Measurements from ENCODE around the gene RANBP17. TPM values are rescaled to one million over a fixed set of nuclear protein-coding genes. Genes with fewer than 3 reads are reported as not detected.

Gene RANBP17
- total RNA-seq, 1 donor from 2014 or later: 6.8 TPM

- Histone ChIP-seq H3K27me3 (ENCODE audit: control insufficient read depth, insufficient read depth, low read length) (no peaks in the 10 kb centered on the region), H3K4me3 (ENCODE audit: low read depth, low read length) (no peak overlapping the region), H3K36me3 (ENCODE audit: control insufficient read depth, insufficient read depth, low read length) (no peaks in the 10 kb centered on the region)
- no peak for TF ChIP-seq CTCF (IDR thresholded peaks at IDR 0.05; ENCODE audit: insufficient read depth, low read length, severe bottlenecking)
- DNase-seq (ENCODE audit: low read depth) (no peak), FAIRE-seq (no peak)
Measured at GRCh38 chr5:170844651-170845050, 17.2 kb upstream of the RANBP17 start.

- Histone ChIP-seq H3K36me3 (ENCODE audit: control insufficient read depth, insufficient read depth, low read length) (no peaks in the 10 kb centered on the region), H3K27me3 (ENCODE audit: control insufficient read depth, insufficient read depth, low read length) (no peaks in the 10 kb centered on the region), H3K4me3 (ENCODE audit: low read depth, low read length) (no peak overlapping the region)
- no peak for DNase-seq (ENCODE audit: low read depth)
- no peak for FAIRE-seq
- no peak for TF ChIP-seq CTCF (IDR thresholded peaks at IDR 0.05; ENCODE audit: insufficient read depth, low read length, severe bottlenecking)
Measured at GRCh38 chr5:170846416-170846815, 15.4 kb upstream of the RANBP17 start.

GRCh38 chr5:170846846-170847245, 15.0 kb upstream of the RANBP17 start:
- Histone ChIP-seq H3K27me3 (ENCODE audit: control insufficient read depth, insufficient read depth, low read length) (no peaks in the 10 kb centered on the region), H3K36me3 (ENCODE audit: control insufficient read depth, insufficient read depth, low read length) (no peaks in the 10 kb centered on the region), H3K4me3 (ENCODE audit: low read depth, low read length) (no peak overlapping the region)
- no peak for DNase-seq (ENCODE audit: low read depth)
- FAIRE-seq: no peak
- TF ChIP-seq CTCF (IDR thresholded peaks at IDR 0.05; ENCODE audit: insufficient read depth, low read length, severe bottlenecking): no peak

DNA sequence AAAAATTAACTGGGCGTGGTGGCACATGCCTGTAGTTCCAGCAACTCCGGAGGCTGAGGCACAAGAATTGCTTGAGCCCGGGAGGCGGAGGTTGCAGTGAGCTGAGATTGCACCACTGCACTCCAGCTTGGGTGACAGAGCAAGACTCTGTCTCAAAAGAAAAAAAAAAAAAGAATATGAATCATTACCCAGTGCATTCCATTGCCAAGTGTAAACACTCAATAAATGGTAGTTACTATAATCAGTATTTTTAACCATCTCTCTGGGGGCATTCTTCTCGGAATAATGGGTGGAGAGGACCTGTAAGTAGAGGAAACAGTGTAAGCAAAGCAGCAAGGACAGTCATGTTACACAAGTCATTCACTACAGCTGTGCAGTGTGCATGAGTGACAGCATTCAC, 13.8 kb upstream of the RANBP17 start:
- Histone ChIP-seq H3K4me3 (ENCODE audit: low read depth, low read length) (no peak overlapping the region), H3K27me3 (ENCODE audit: control insufficient read depth, insufficient read depth, low read length) (no peaks in the 10 kb centered on the region), H3K36me3 (ENCODE audit: control insufficient read depth, insufficient read depth, low read length) (no peaks in the 10 kb centered on the region)
- TF ChIP-seq CTCF (IDR thresholded peaks at IDR 0.05; ENCODE audit: insufficient read depth, low read length, severe bottlenecking): no peak
- peak; percentile 67 for DNase-seq (ENCODE audit: low read depth)
- no peak for FAIRE-seq

- H3K36me3 ChIP-seq (ENCODE audit: control insufficient read depth, insufficient read depth, low read length): no peaks in the 10 kb centered on the region
- no peak for TF ChIP-seq CTCF (IDR thresholded peaks at IDR 0.05; ENCODE audit: insufficient read depth, low read length, severe bottlenecking)
- H3K27me3 ChIP-seq (ENCODE audit: control insufficient read depth, insufficient read depth, low read length): no peaks in the 10 kb centered on the region
- no peak overlapping the region for H3K4me3 ChIP-seq (ENCODE audit: low read depth, low read length)
- FAIRE-seq (no peak), DNase-seq (ENCODE audit: low read depth) (peak; percentile 1)
Measured at GRCh38 chr5:170849374-170849773, 12.4 kb upstream of the RANBP17 start.

- H3K36me3 ChIP-seq (ENCODE audit: control insufficient read depth, insufficient read depth, low read length): no peaks in the 10 kb centered on the region
- no peak overlapping the region for H3K4me3 ChIP-seq (ENCODE audit: low read depth, low read length)
- no peak for TF ChIP-seq CTCF (IDR thresholded peaks at IDR 0.05; ENCODE audit: insufficient read depth, low read length, severe bottlenecking)
- FAIRE-seq (no peak), DNase-seq (ENCODE audit: low read depth) (no peak)
- H3K27me3 ChIP-seq (ENCODE audit: control insufficient read depth, insufficient read depth, low read length): no peaks in the 10 kb centered on the region
Measured at GRCh38 chr5:170854566-170854965, 7.3 kb upstream of the RANBP17 start.
